Measurements from ENCODE around the gene ZNF804A.

Gene ZNF804A

GRCh38 chr2:184769023-184769422 lies 170.7 kb downstream of the ZNF804A start:
- no peak overlapping the region for H2AFZ ChIP-seq (ENCODE audit: low read depth, low read length)
- no peak overlapping the region for H3K4me2 ChIP-seq (ENCODE audit: insufficient read depth, low read length)
- H3K4me3 ChIP-seq (ENCODE audit: low read depth in 1 of 2, low read length in 2 of 2), result no peak overlapping the region
- H3K79me2 ChIP-seq (ENCODE audit: insufficient read depth, low read length), result no peaks in the 10 kb centered on the region
- TF ChIP-seq EZH2 (IDR thresholded peaks at IDR 0.05; ENCODE audit: borderline replicate concordance, low read depth, low read length, severe bottlenecking), result no peak
- TF ChIP-seq, protein P1, sequence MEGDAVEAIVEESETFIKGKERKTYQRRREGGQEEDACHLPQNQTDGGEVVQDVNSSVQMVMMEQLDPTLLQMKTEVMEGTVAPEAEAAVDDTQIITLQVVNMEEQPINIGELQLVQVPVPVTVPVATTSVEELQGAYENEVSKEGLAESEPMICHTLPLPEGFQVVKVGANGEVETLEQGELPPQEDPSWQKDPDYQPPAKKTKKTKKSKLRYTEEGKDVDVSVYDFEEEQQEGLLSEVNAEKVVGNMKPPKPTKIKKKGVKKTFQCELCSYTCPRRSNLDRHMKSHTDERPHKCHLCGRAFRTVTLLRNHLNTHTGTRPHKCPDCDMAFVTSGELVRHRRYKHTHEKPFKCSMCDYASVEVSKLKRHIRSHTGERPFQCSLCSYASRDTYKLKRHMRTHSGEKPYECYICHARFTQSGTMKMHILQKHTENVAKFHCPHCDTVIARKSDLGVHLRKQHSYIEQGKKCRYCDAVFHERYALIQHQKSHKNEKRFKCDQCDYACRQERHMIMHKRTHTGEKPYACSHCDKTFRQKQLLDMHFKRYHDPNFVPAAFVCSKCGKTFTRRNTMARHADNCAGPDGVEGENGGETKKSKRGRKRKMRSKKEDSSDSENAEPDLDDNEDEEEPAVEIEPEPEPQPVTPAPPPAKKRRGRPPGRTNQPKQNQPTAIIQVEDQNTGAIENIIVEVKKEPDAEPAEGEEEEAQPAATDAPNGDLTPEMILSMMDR (IDR thresholded peaks at IDR 0.05; ENCODE audit: borderline replicate concordance, extremely low read depth, low read length, poor library complexity, severe bottlenecking), result no peak
- DNase-seq (no peak), ATAC-seq (ENCODE audit: insufficient read depth, low read depth) (no peak)
- no peak overlapping the region for H3K9ac ChIP-seq (ENCODE audit: low read depth, low read length)
- no peaks in the 10 kb centered on the region for H3K9me3 ChIP-seq (ENCODE audit: insufficient read depth, low read length, severe bottlenecking)
- H3K4me1 ChIP-seq (ENCODE audit: insufficient read depth, low read length), result no peaks in the 10 kb centered on the region
- H4K20me1 ChIP-seq (ENCODE audit: insufficient read depth, low read length), result no peaks in the 10 kb centered on the region
- no peaks in the 10 kb centered on the region for H3K27me3 ChIP-seq (ENCODE audit: insufficient read depth, low read length, poor library complexity)
- no peak overlapping the region for H3K27ac ChIP-seq (ENCODE audit: low read length)
- no peaks in the 10 kb centered on the region for H3K36me3 ChIP-seq (ENCODE audit: insufficient read depth, low read length)

- Histone ChIP-seq H3K36me3 (ENCODE audit: insufficient read depth, low read length) (no peaks in the 10 kb centered on the region), H3K4me1 (ENCODE audit: insufficient read depth, low read length) (no peaks in the 10 kb centered on the region), H3K27me3 (ENCODE audit: insufficient read depth, low read length, poor library complexity) (no peaks in the 10 kb centered on the region), H3K9me3 (ENCODE audit: insufficient read depth, low read length, severe bottlenecking) (no peaks in the 10 kb centered on the region), H3K27ac (ENCODE audit: low read length) (no peak overlapping the region), H3K4me2 (ENCODE audit: insufficient read depth, low read length) (no peak overlapping the region), H4K20me1 (ENCODE audit: insufficient read depth, low read length) (no peaks in the 10 kb centered on the region), H3K79me2 (ENCODE audit: insufficient read depth, low read length) (no peaks in the 10 kb centered on the region), H2AFZ (ENCODE audit: low read depth, low read length) (no peak overlapping the region), H3K4me3 (ENCODE audit: low read depth in 1 of 2, low read length in 2 of 2) (no peak overlapping the region), H3K9ac (ENCODE audit: low read depth, low read length) (no peak overlapping the region)
- DNase-seq (no peak), ATAC-seq (ENCODE audit: insufficient read depth, low read depth) (no peak)
- no peak for TF ChIP-seq EZH2 (IDR thresholded peaks at IDR 0.05; ENCODE audit: borderline replicate concordance, low read depth, low read length, severe bottlenecking)
- TF ChIP-seq, protein P1 (IDR thresholded peaks at IDR 0.05; ENCODE audit: borderline replicate concordance, extremely low read depth, low read length, poor library complexity, severe bottlenecking), result no peak
Measured at GRCh38 chr2:184769686-184770085, 171.4 kb downstream of the ZNF804A start.

- H3K27ac ChIP-seq (ENCODE audit: low read length), result no peak overlapping the region
- no peak for DNase-seq
- ATAC-seq (ENCODE audit: insufficient read depth, low read depth), result no peak
- no peak overlapping the region for H3K4me3 ChIP-seq (ENCODE audit: low read depth in 1 of 2, low read length in 2 of 2)
- H3K27me3 ChIP-seq (ENCODE audit: insufficient read depth, low read length, poor library complexity), result no peaks in the 10 kb centered on the region
- TF ChIP-seq, protein P1 (IDR thresholded peaks at IDR 0.05; ENCODE audit: borderline replicate concordance, extremely low read depth, low read length, poor library complexity, severe bottlenecking), result no peak
- no peak for TF ChIP-seq EZH2 (IDR thresholded peaks at IDR 0.05; ENCODE audit: borderline replicate concordance, low read depth, low read length, severe bottlenecking)
- H4K20me1 ChIP-seq (ENCODE audit: insufficient read depth, low read length), result no peaks in the 10 kb centered on the region
- no peaks in the 10 kb centered on the region for H3K4me1 ChIP-seq (ENCODE audit: insufficient read depth, low read length)
- H2AFZ ChIP-seq (ENCODE audit: low read depth, low read length), result no peak overlapping the region
- H3K36me3 ChIP-seq (ENCODE audit: insufficient read depth, low read length), result no peaks in the 10 kb centered on the region
- no peak overlapping the region for H3K4me2 ChIP-seq (ENCODE audit: insufficient read depth, low read length)
- H3K79me2 ChIP-seq (ENCODE audit: insufficient read depth, low read length), result no peaks in the 10 kb centered on the region
- H3K9me3 ChIP-seq (ENCODE audit: insufficient read depth, low read length, severe bottlenecking), result no peaks in the 10 kb centered on the region
- H3K9ac ChIP-seq (ENCODE audit: low read depth, low read length), result no peak overlapping the region
Measured at GRCh38 chr2:184779777-184780176, 181.4 kb downstream of the ZNF804A start.

DNA sequence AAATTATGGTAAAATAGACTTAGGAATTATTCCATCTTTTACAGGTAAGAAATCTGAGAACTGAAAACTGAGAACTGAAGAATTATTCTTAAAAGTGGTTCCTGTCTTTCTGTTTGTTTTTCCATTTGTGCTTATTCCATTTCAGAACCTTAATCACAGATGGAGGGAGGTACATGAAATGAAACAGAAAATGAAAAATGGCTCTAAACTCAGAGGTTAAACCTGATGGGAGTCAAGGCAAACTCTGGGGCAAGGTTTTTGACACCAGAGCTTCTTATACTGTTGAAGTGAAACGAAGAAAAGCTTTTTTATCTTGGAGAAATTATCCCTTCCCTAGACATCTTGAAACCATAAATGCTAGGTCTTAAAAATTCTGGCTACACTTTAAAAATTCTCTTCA lies 182.1 kb downstream of the ZNF804A start:
- Histone ChIP-seq H3K27ac (ENCODE audit: low read length) (no peak overlapping the region), H3K9me3 (ENCODE audit: insufficient read depth, low read length, severe bottlenecking) (no peaks in the 10 kb centered on the region), H3K4me1 (ENCODE audit: insufficient read depth, low read length) (no peaks in the 10 kb centered on the region), H2AFZ (ENCODE audit: low read depth, low read length) (no peak overlapping the region), H3K4me3 (ENCODE audit: low read depth in 1 of 2, low read length in 2 of 2) (no peak overlapping the region), H3K36me3 (ENCODE audit: insufficient read depth, low read length) (no peaks in the 10 kb centered on the region), H3K79me2 (ENCODE audit: insufficient read depth, low read length) (no peaks in the 10 kb centered on the region), H3K27me3 (ENCODE audit: insufficient read depth, low read length, poor library complexity) (no peaks in the 10 kb centered on the region), H3K9ac (ENCODE audit: low read depth, low read length) (no peak overlapping the region), H3K4me2 (ENCODE audit: insufficient read depth, low read length) (no peak overlapping the region), H4K20me1 (ENCODE audit: insufficient read depth, low read length) (no peaks in the 10 kb centered on the region)
- no peak for TF ChIP-seq EZH2 (IDR thresholded peaks at IDR 0.05; ENCODE audit: borderline replicate concordance, low read depth, low read length, severe bottlenecking)
- TF ChIP-seq, protein P1 (IDR thresholded peaks at IDR 0.05; ENCODE audit: borderline replicate concordance, extremely low read depth, low read length, poor library complexity, severe bottlenecking), result no peak
- ATAC-seq (ENCODE audit: insufficient read depth, low read depth) (no peak), DNase-seq (no peak)
